ENCODE results near the gene RELL1.

RELL1 gene

GRCh38 chr4:37686373-37687193, at the start of gene RELL1:
Gene RELL1 (minus strand): TSS chr4:37686376. CDS start chr4:37686287, 89 bp downstream.
- peak; percentile 95 for DNase-seq (ENCODE audit: low spot score)

- no peak for DNase-seq (ENCODE audit: low spot score)
Observed at GRCh38 chr4:37735578-37735977, 49.4 kb upstream of the RELL1 start.

GRCh38 chr4:37734989-37735388, 48.8 kb upstream of the RELL1 start:
- no peak for DNase-seq (ENCODE audit: low spot score)

- no peak for DNase-seq (ENCODE audit: low spot score)
Observed at GRCh38 chr4:37733240-37733867, 47.2 kb upstream of the RELL1 start.

GRCh38 chr4:37732526-37733186, 46.5 kb upstream of the RELL1 start:
- DNase-seq (ENCODE audit: low spot score): no peak

GRCh38 chr4:37729649-37730004, 43.5 kb upstream of the RELL1 start:
- no peak for DNase-seq (ENCODE audit: low spot score)

- DNase-seq (ENCODE audit: low spot score): no peak
Observed at GRCh38 chr4:37728064-37728463, 41.9 kb upstream of the RELL1 start.

GRCh38 chr4:37727635-37728034, 41.5 kb upstream of the RELL1 start:
- no peak for DNase-seq (ENCODE audit: low spot score)

- DNase-seq (ENCODE audit: low spot score): no peak
Observed at GRCh38 chr4:37726666-37727065, 40.5 kb upstream of the RELL1 start.

- no peak for DNase-seq (ENCODE audit: low spot score)
Observed at GRCh38 chr4:37725718-37726117, 39.5 kb upstream of the RELL1 start.

GRCh38 chr4:37723067-37723466, 36.9 kb upstream of the RELL1 start:
- DNase-seq (ENCODE audit: low spot score): no peak

GRCh38 chr4:37721995-37722638, 35.9 kb upstream of the RELL1 start:
- DNase-seq (ENCODE audit: low spot score): no peak

GRCh38 chr4:37719021-37719420, 32.8 kb upstream of the RELL1 start:
- no peak for DNase-seq (ENCODE audit: low spot score)

GRCh38 chr4:37717576-37717975, 31.4 kb upstream of the RELL1 start:
- no peak for DNase-seq (ENCODE audit: low spot score)

- DNase-seq (ENCODE audit: low spot score): peak; percentile 9
Observed at GRCh38 chr4:37715889-37716402, 29.8 kb upstream of the RELL1 start.

- DNase-seq (ENCODE audit: low spot score): no peak
Observed at GRCh38 chr4:37710491-37710890, 24.3 kb upstream of the RELL1 start.

- no peak for DNase-seq (ENCODE audit: low spot score)
Observed at GRCh38 chr4:37706032-37706431, 19.9 kb upstream of the RELL1 start.

- no peak for DNase-seq (ENCODE audit: low spot score)
Observed at GRCh38 chr4:37705571-37705970, 19.4 kb upstream of the RELL1 start.

- DNase-seq (ENCODE audit: low spot score): no peak
Observed at GRCh38 chr4:37699868-37700481, 13.8 kb upstream of the RELL1 start.

- no peak for DNase-seq (ENCODE audit: low spot score)
Observed at GRCh38 chr4:37697566-37697965, 11.4 kb upstream of the RELL1 start.

GRCh38 chr4:37693450-37694190, 7.4 kb upstream of the RELL1 start:
- no peak for DNase-seq (ENCODE audit: low spot score)
